HepG2 (cell line): Measurements from ENCODE around the gene PTGDS. TPM values are rescaled to one million over a fixed set of nuclear protein-coding genes. Genes with fewer than 3 reads are reported as not detected.

Source experiments
- ATAC-seq: fragments of 200-7000 bp; cut with Tn5 transposase; 3 replicates; pipeline ENCODE4 v1.9.1; 2020; ENCODE audit warnings: mild to moderate bottlenecking, moderate library complexity
- BruUV-seq: library from RNA; stranded (reverse); fragments of 400-500 nt; replicated peaks from 2 replicates; lab custom pipeline; 2021; lab: Mats Ljungman, UMichigan
- CTCF ChIA-PET: fragments of 300-600 bp; formaldehyde crosslinking; extraction: SDS; loops from one replicate; lab custom pipeline; 2021; ENCODE audit warnings: low total read pairs, inconsistent platforms, low intra/inter-chr PET ratio; lab: Yijun Ruan, JAX
- POLR2A ChIA-PET: fragments of 350-600 bp; sonication (Branson Sonifier 250); formaldehyde crosslinking; loops from one replicate; lab custom pipeline; 2020; ENCODE audit warnings: antibody characterized with exemption, inconsistent platforms; lab: Yijun Ruan, JAX
- DNase-seq: peaks from one replicate; pipeline ENCODE4 v3.0.0-alpha.2; 2015; ENCODE audit warnings: low spot score
- FAIRE-seq: peaks from 3 replicates; lab custom pipeline; 2011; peaks lifted over from hg19 to GRCh38; lab: Jason Lieb, UNC
- H2AFZ ChIP-seq: one replicate; pipeline ENCODE4 v1.6.1; 2011; ENCODE audit warnings: low read length, inconsistent platforms
- H3K27ac ChIP-seq: fragments of 300-600 bp; 3 replicates; pipeline ENCODE4 v1.8.0; 2011; ENCODE audit warnings: mixed run types, mild to moderate bottlenecking, mixed read lengths, low read length, inconsistent platforms; ENCODE audit not compliant: insufficient read depth; ENCODE audit errors: extremely low read length
- H3K27me3 ChIP-seq, 2 experiments: fragments of 200-600 bp in 1 of 2; 2 replicates in 1 of 2; 3 replicates in 1 of 2; pipeline versions ENCODE4 v1.6.0 to v1.8.0; 2011; ENCODE audit warnings: low read length in 2 of 2, mild to moderate bottlenecking in 2 of 2, moderate library complexity in 2 of 2, inconsistent platforms in 1 of 2; ENCODE audit not compliant: insufficient read depth in 2 of 2, control insufficient read depth in 1 of 2
- H3K36me3 ChIP-seq, 2 experiments: fragments of 200-600 bp in 1 of 2; replicated peaks in 1 of 2; 2 replicates in 1 of 2; 3 replicates in 1 of 2; pipeline versions ENCODE4 v1.5.1 to v1.8.0; 2011; ENCODE audit warnings: low read length in 2 of 2, inconsistent platforms in 1 of 2; ENCODE audit not compliant: insufficient read depth in 2 of 2, control insufficient read depth in 1 of 2
- H3K4me1 ChIP-seq: 2 replicates; pipeline ENCODE4 v1.5.1; 2012; ENCODE audit warnings: low read length, inconsistent platforms; ENCODE audit not compliant: insufficient read depth
- H3K4me2 ChIP-seq: 2 replicates; pipeline ENCODE4 v1.6.0; 2011; ENCODE audit warnings: low read depth, low read length, inconsistent platforms
- H3K4me3 ChIP-seq, 3 experiments: fragments of 200-600 bp in 1 of 3; sonication (generic), shearing (Covaris generic) in 1 of 3; replicated peaks in 1 of 3; 2 replicates each; pipeline ENCODE4 v1.5.1; 2011 to 2016; ENCODE audit warnings: low read length in 3 of 3, inconsistent platforms in 2 of 3, low read depth in 2 of 3, mild to moderate bottlenecking in 2 of 3, control low read depth in 1 of 3, mixed read lengths in 1 of 3; ENCODE audit not compliant: insufficient read depth in 1 of 3
- H3K79me2 ChIP-seq: one replicate; pipeline ENCODE4 v1.6.1; 2011; ENCODE audit warnings: low read length, inconsistent platforms; ENCODE audit not compliant: insufficient read depth
- H3K9ac ChIP-seq: 2 replicates; pipeline ENCODE4 v1.6.0; 2011; ENCODE audit warnings: mild to moderate bottlenecking, low read depth, low read length, inconsistent platforms; ENCODE audit not compliant: insufficient read depth
- H3K9me3 ChIP-seq: 2 replicates; pipeline ENCODE4 v1.5.1; 2012; ENCODE audit warnings: mild to moderate bottlenecking, low read length
- H4K20me1 ChIP-seq: 2 replicates; pipeline ENCODE4 v1.6.0; 2011; ENCODE audit warnings: inconsistent platforms, mild to moderate bottlenecking, low read length, moderate library complexity; ENCODE audit not compliant: insufficient read depth
- ATF3 ChIP-seq: sonication (generic); formaldehyde crosslinking; IDR thresholded peaks from 2 replicates; pipeline ENCODE4 v1.4.0; 2020; ENCODE audit warnings: missing genetic modification reagents
- HNF4A ChIP-seq: sonication (generic); formaldehyde crosslinking; IDR thresholded peaks from 2 replicates; pipeline ENCODE4 v1.4.0; 2020; ENCODE audit warnings: missing genetic modification reagents
- MBD4 ChIP-seq: IDR thresholded peaks from 2 replicates; pipeline ENCODE4 v1.6.1; 2012; ENCODE audit warnings: low read length, inconsistent platforms, borderline replicate concordance
- RBM22 ChIP-seq: fragments of 200-400 bp; formaldehyde crosslinking; optimal IDR thresholded peaks from 2 replicates; pipeline ENCODE3; 2017; ENCODE audit warnings: mild to moderate bottlenecking, low read length, moderate library complexity
- ZNF839 ChIP-seq: sonication (generic); formaldehyde crosslinking; IDR thresholded peaks from 2 replicates; pipeline ENCODE4 v1.4.0; 2020; ENCODE audit warnings: missing genetic modification reagents, mild to moderate bottlenecking, borderline replicate concordance
- ZNF878 ChIP-seq: sonication (generic); formaldehyde crosslinking; IDR thresholded peaks from 2 replicates; pipeline ENCODE4 v1.8.1; 2023; ENCODE audit warnings: mild to moderate bottlenecking, missing genetic modification reagents, moderate library complexity
- WGBS: methylation state at CpG from one replicate; pipeline ENCODE4 v1.1.6; 2017; ENCODE audit warnings: low lambda C conversion rate; 5-methylcytosine and 5-hydroxymethylcytosine counted together
- in situ Hi-C: cut with HindIII; loops from 2 replicates; pipeline ENCODE4 v1.10.0; 2017; ENCODE audit warnings: low pct_unique_long_range_greater_than_20kb; ENCODE audit not compliant: extremely low pct_ligation_motif_present
- intact Hi-C: fragments of 100-400 bp; cut with micrococcal nuclease; formaldehyde crosslinking; loops from one replicate; pipeline ENCODE4 v1.10.0; 2022; ENCODE audit not compliant: unreplicated experiment
- polyA plus RNA-seq, 8 experiments: library from polyadenylated mRNA; depleted of rRNA in 3 of 8; stranded (reverse) in 7 of 8; unstranded in 1 of 8; fragments of >200 nt; fragmentation: Illumina TruSeq in 4 of 8; extraction: Trizol in 4 of 8; gene quantifications; 2 replicates each; pipeline versions ENCODE4 v1.2.1 to v1.2.3, GENCODE V29; 2011 to 2016; ENCODE audit warnings: low read depth in 4 of 8, missing spikeins in 1 of 8, mixed read lengths in 1 of 8; ENCODE audit not compliant: insufficient read depth in 1 of 8
- total RNA-seq, 5 experiments: library from RNA; depleted of rRNA; stranded (reverse); fragments of >200 nt; fragmentation: Illumina TruSeq; extraction: Trizol; gene quantifications; 2 replicates each; pipeline ENCODE4 v1.2.3, GENCODE V29; 2016; ENCODE audit warnings: low read depth in 1 of 5

The PTGDS gene
- total and polyA plus RNA-seq, 2 of the 13 experiments (the other 11 are each of a cell fraction or from before 2014, with no cell fraction given), result 0.33 to 0.50 TPM

GRCh38 chr9:136936645-136937170 lies 40.6 kb upstream of the PTGDS start:
- POLR2A ChIA-PET, result no interaction called here
- BruUV-seq, result no TSS peak
- in situ Hi-C loops, result no loop called here

GRCh38 chr9:136937186-136938001 lies 39.9 kb upstream of the PTGDS start:
- CTCF ChIA-PET, result no interaction called here
- Histone ChIP-seq H3K27me3 (no peaks in the 10 kb centered on the region), H3K9me3 (no peaks in the 10 kb centered on the region), H3K4me1 (peaks cover 37% of the 10 kb centered on the region), H3K36me3 (peaks cover 6 to 32% of the 10 kb centered on the region in 2 experiments), H3K79me2 (no peaks in the 10 kb centered on the region), H3K4me3 (no peak overlapping the region), H3K9ac (peak overlapping the region; percentile 1; the same call in 1 of the 2 replicates), H3K27ac (peak overlapping the region; percentile 45), H3K4me2 (peak overlapping the region; percentile 34; the same call in 1 of the 2 replicates), H2AFZ (no peak overlapping the region), H4K20me1 (no peaks in the 10 kb centered on the region)
- intact Hi-C loops, result loop anchor here (5.0 kb wide), 1 partner anchor 50 kb away; the partner anchor contains the start of gene TRAF2
- ATAC-seq, result peak; percentile 18
- TF ChIP-seq MBD4 (no peak), RBM22 (peak; percentile 49)
- in situ Hi-C loops, result no loop called here
- POLR2A ChIA-PET, result interaction anchor here (0.6 kb wide), 1 partner anchor 31 kb away, joined by 3 read pairs; no protein-coding TSS in a partner anchor
- no TSS peak for BruUV-seq
- FAIRE-seq, result no peak
- DNase-seq, result no peak
- WGBS, result 81% methylated on average over 7 of the region's 15 CpGs

More at GRCh38 chr9:136936645-136937170, 40.6 kb upstream of the PTGDS start:
- Histone ChIP-seq H3K4me2 (no peak overlapping the region), H3K36me3 (peaks cover 4 to 26% of the 10 kb centered on the region in 2 experiments; a peak in 4 of 5 replicates), H2AFZ (no peak overlapping the region), H3K4me1 (peaks cover 37% of the 10 kb centered on the region), H3K4me3 (no peak overlapping the region), H3K9ac (no peak overlapping the region), H4K20me1 (no peaks in the 10 kb centered on the region), H3K9me3 (no peaks in the 10 kb centered on the region), H3K27me3 (no peaks in the 10 kb centered on the region), H3K79me2 (no peaks in the 10 kb centered on the region), H3K27ac (no peak overlapping the region)
- FAIRE-seq (no peak), ATAC-seq (no peak), DNase-seq (no peak)
- 96% methylated on average over 6 of the region's 8 CpGs for WGBS
- TF ChIP-seq ZNF878 (CRISPR knock-in tag) (no peak), HNF4A (no peak), ZNF839 (CRISPR knock-in tag) (no peak), ATF3 (no peak)
- intact Hi-C loops, result loop anchor here (5.0 kb wide), 1 partner anchor 49 kb away; the partner anchor contains the start of gene TRAF2
- CTCF ChIA-PET, result no interaction called here
